GM19240 (cell line): ENCODE results near the gene ATP6V1C2.
A peak's percentile ranks its signal among the peaks of the same experiment; 100 is the strongest.

Source experiments
- DNase-seq: peaks from one replicate; pipeline ENCODE4 v3.0.0; 2011; ENCODE audit warnings: low spot score; ENCODE audit not compliant: insufficient read length

ATP6V1C2 gene

DNA sequence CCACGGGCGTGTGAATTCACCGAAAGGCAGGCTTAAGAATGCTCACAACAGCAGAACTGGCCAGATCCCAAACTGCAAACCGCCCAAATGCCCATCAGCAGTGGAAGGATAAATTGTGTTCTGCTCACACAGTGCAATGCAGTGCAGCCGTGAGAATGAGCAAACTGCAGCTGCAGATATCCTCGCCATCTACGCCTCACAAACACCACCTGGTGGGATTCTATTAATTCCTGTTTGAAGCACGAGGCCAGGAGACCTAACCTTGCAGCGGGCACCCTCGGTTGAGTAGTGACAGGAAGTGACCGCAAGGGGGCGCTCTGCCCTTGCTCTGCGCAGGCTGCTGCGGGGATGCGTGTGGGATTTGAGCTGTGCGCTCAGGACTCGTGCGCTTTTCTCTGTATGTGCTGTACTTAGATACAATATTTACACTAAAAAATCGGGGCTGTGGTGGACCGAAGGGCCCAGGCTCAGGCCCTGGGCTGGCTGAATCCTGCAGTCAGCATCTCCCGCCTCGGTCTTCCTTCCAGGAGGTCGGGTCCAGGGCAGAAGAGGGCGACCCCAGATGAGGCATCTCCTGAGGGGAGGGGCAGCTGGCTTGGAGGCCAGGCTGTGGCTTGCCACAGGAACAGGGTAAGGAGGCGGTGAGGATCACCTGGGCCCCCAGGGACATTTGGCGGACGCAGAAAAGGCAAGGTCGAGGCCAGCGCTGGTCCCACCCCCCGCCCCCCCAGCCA is 110.9 kb downstream of the ATP6V1C2 start:
- peak; percentile 53 for DNase-seq

DNA sequence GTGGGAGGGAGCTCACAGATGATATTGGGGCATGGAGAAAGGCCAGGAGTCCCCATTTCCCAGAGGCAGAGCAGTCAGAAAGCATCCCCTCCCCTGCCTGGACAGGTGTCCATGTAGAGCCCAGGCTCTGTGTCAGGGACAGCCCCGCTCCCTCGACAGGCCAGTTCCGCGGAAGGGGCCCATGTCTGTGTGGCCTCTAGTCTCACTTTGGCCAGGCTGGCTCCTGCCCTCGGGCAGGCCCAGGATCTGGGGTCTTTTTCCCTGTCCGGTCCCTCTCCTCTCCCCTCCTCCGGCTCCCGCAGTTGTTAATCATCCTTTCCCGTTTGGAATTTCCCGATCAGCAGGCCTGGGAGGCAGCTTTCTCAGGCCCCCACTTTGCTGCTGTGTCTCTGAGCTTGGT is 111.6 kb downstream of the ATP6V1C2 start:
- no peak for DNase-seq

DNA sequence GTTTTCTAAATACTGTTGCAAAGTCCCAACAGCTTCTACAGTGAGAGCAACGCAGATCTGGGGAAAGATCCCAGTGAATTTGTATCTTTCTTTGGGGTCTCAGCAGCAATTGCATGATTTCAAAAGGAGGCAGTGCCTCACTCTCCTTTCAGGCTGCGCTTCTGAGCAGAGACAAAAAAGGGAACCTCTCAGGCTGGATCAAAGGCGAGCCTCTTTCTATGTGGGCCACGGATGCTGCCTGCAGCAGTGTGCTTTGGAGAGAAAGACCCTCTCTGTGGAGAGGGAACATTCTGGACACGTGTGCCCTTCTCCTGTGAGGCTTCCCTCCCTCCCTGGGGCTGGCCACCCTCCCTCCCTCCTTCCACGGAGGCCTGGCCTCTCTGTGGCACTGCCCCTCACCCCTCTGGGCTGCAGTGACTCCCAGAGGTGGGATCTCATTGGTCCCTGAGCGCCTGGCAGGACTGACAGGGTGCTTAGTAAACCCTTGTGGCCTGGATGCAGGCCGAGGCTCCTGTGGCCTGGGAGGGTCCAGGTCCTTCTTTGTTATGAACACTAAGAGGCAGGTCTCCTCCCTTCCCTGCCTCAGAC is 112.7 kb downstream of the ATP6V1C2 start:
- DNase-seq: no peak
